Endothelial cell of hepatic sinusoid (primary cell): ENCODE results near the gene APOE.
"Not testable (repeated sequence)": the region's sequence is repeated elsewhere in the genome, so short reads cannot be mapped to it uniquely, and the experiment has no call there.

Source experiments
- in situ Hi-C: cut with HindIII; loops from 2 replicates; pipeline ENCODE4 v1.10.0; 2017; ENCODE audit warnings: low sequenced_read_pairs

Gene APOE

DNA sequence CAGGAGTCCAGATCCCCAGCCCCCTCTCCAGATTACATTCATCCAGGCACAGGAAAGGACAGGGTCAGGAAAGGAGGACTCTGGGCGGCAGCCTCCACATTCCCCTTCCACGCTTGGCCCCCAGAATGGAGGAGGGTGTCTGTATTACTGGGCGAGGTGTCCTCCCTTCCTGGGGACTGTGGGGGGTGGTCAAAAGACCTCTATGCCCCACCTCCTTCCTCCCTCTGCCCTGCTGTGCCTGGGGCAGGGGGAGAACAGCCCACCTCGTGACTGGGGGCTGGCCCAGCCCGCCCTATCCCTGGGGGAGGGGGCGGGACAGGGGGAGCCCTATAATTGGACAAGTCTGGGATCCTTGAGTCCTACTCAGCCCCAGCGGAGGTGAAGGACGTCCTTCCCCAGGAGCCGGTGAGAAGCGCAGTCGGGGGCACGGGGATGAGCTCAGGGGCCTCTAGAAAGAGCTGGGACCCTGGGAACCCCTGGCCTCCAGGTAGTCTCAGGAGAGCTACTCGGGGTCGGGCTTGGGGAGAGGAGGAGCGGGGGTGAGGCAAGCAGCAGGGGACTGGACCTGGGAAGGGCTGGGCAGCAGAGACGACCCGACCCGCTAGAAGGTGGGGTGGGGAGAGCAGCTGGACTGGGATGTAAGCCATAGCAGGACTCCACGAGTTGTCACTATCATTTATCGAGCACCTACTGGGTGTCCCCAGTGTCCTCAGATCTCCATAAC is at the start of gene APOE:
APOE (plus strand) TSS at position 360 of the 724 bp plus-strand sequence. CDS start 829 bp downstream, outside the sequence.
- in situ Hi-C loops = no loop called here

DNA sequence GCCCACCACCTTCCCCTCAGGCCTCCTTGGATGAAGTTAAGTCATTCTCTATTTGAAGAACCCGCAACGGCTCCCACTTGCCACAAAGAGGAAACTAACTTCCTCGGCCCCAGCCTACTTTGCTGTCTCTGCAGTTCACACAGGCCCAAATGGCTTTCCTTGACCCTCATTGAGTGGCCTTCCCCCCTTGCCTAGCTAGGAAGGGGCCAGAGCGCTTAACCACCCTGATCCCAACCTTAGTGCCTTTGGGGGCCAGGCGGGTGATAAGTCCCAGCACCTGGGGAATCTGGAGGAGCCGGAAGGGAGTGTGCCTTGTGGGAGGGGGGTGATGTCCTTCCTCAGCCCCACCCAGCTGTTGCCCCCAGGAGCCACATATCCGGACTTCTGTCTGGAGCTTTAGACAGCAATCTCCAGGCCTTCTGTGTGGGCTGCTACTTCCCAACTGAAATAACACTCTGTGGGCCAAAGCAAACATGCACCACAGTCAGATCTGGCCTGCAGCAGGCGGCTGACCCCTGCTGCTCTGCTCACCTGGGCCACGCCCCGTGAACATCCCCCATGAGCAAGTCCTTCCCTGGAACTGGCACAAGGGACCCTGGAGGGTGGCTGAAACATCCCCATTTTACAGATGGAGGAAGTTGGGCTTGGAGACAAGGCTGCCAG is 49.0 kb upstream of the APOE start:
- in situ Hi-C loops = no loop called here

DNA sequence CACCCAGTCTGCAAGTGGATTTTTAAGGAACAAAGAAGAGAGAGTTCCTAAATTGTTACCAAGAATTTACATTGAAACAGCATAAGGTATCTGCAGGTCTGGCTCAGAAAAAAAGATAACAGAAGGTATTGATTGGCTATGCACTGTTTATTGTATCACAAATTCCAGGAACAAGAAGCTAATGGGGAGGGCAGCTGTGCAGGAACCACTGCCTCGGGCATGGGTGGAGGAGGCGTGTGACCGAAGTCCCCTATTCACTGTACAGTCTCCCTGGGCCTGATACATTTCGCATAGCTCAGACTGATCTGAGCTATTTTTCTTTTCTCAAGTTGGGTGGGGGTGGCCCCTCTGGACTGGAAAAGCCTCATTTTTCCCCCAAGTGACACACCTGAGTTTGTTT is 47.8 kb upstream of the APOE start:
- in situ Hi-C loops = no loop called here

DNA sequence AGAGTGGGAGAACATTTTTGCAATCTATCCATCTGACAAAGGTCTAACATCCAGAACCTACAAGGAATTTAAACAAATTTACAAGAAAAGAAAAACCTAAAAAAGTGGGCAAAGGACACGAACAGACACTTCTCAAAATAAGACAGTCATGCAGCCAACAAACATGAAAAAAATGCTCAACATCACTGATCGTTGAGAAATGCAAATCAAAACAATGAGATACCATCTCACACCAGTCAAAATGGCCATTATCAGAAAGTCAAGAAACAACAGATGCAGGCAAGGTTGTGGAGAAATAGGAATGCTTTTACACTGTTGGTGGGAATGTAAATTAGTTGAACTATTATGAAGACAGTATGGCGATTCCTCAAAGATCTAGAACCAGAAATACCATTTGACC is 44.0 kb upstream of the APOE start:
- in situ Hi-C loops = not testable (repeated sequence)

DNA sequence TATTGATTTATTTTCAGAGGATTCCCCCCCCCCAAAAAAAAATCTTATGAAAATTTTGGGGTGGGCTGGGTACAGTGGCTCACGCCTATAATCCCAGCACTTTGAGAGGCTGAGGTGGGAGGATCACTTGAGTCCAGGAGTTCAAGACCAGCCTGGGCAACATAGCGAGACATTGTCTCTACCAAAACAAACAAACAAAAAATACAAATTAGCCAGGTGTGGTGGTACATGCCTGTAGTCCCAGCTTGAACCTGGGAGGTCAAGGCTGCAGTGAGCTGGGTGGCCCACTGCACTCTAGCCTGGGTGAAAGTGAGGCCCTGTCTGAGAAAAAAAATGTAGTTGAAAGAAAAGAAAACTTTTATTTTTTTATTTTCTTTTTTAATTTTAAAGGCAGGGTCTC is 41.6 kb upstream of the APOE start:
- in situ Hi-C loops = no loop called here

DNA sequence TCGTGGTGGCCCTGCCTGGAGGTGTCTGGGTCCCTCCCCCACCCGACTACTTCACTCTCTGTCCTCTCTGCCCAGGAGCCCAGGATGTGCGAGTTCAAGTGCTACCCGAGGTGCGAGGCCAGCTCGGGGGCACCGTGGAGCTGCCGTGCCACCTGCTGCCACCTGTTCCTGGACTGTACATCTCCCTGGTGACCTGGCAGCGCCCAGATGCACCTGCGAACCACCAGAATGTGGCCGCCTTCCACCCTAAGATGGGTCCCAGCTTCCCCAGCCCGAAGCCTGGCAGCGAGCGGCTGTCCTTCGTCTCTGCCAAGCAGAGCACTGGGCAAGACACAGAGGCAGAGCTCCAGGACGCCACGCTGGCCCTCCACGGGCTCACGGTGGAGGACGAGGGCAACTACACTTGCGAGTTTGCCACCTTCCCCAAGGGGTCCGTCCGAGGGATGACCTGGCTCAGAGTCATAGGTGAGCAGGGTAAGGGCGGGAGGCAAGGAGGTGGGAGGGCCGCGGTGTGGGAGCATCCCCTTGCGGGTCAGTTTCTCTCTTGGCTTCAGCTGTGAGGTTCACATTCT is 40.3 kb upstream of the APOE start:
- in situ Hi-C loops = no loop called here

DNA sequence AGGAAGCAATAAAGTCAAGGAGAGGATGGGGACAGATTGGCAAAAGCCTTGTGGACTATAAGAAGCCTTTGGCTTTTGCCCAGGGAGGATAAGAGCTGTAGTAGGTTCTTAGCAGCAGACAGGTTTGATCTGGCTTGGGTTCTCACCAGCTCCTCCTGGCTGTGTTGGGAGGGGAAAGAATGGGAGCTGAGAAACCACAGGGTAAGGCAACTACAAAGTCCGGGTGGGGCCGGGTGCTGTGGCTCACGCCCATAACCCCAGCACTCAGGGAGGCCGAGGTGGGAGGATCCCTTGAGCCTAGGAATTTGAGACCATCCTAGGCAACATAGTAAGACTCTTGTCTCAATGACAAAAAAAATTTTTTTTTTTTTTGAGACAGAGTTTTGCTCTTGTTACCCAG is 38.9 kb upstream of the APOE start:
- in situ Hi-C loops = no loop called here

DNA sequence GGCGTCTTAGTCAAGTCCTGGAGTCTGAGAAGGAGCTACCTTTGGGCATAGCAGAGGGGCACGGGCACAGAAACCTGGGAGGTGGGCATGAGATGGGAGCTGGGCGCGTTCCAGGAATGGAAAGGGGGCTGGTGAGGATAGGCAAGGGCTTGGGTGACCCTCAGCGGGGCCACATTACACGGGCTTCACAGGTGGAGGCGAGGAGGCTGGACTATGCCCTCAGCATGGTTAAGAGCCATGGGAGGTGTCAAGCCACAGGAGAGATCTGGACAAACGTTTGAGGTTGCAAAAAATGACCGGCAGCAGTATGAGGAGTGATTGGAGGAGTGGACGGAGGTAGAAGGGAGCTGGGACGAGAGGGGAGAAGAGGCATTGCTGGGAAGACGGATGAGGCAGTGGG is 38.0 kb upstream of the APOE start:
- in situ Hi-C loops = no loop called here

DNA sequence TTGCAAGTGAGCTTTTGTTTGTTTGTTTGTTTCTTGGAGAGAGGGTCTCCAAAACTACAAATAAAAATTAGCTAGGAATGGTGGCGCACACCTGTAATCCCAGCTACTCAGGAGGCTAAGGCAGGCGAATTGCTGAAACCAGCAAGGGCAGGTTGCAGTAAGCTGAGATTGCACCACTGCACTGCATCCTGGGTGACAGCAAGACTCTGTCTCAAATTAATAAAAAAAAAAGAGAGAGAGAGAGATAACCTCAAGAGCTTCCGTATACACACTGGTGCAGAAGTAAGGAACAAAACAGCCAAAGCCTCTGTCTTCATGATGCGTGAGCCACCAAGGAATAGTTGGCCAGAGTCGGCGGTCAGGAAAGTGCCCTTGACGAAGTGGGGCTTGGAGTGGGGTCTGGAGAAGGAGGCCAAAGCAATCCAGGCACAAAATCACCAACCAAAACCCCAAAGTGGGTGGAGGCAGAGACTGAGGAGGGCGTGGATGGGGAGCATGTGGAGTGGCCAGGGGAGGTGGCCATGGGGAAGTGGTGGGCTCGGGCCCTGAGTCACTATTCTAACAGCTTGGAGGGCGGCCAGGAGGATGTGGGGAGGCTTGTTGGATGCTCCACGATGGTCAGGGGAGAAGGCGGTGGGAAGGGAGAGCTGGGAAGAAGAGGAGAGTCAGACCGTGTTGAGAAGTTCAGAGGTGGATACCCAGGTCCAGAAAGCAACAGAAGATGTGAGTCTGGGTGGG is 35.7 kb upstream of the APOE start:
- in situ Hi-C loops = no loop called here

DNA sequence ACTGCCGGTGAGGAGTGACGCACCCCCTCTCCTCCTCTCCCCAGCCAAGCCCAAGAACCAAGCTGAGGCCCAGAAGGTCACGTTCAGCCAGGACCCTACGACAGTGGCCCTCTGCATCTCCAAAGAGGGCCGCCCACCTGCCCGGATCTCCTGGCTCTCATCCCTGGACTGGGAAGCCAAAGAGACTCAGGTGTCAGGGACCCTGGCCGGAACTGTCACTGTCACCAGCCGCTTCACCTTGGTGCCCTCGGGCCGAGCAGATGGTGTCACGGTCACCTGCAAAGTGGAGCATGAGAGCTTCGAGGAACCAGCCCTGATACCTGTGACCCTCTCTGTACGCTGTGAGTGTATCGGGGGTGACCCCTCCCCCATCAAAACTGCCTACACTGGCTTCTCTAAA is 33.8 kb upstream of the APOE start:
- in situ Hi-C loops = no loop called here

DNA sequence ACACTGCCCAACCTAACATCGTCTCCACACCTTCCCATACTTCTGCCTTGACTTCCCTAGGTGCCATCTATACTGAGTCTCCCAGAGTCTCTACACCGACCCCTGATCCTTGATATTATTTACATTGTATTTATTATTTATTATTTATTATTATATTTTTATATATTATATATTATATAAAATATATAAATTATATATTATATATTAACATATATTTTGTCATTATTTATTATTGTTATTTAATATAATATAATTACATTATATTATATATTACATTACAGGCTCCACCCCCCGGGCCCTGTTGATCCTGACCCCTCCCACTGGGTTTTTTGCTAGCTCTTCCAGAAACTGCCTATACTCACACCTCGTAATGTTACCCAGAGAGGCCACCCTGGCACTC is 32.9 kb upstream of the APOE start:
- in situ Hi-C loops = no loop called here

DNA sequence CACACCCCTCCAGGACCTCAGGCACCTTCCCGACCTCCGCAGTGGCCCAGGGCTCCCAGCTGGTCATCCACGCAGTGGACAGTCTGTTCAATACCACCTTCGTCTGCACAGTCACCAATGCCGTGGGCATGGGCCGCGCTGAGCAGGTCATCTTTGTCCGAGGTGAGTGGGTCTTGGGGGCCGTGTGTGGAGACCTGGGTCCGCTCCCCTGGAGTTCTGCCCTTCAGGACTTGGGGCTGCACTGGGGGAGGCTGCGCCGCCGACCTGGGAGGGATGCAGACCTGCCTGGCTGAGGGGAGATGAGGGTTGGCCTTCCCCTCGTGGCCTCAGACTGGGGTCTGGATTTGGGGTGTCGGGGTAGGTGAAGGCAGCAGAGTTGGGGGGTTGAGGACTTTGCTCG is 31.3 kb upstream of the APOE start:
- in situ Hi-C loops = no loop called here

DNA sequence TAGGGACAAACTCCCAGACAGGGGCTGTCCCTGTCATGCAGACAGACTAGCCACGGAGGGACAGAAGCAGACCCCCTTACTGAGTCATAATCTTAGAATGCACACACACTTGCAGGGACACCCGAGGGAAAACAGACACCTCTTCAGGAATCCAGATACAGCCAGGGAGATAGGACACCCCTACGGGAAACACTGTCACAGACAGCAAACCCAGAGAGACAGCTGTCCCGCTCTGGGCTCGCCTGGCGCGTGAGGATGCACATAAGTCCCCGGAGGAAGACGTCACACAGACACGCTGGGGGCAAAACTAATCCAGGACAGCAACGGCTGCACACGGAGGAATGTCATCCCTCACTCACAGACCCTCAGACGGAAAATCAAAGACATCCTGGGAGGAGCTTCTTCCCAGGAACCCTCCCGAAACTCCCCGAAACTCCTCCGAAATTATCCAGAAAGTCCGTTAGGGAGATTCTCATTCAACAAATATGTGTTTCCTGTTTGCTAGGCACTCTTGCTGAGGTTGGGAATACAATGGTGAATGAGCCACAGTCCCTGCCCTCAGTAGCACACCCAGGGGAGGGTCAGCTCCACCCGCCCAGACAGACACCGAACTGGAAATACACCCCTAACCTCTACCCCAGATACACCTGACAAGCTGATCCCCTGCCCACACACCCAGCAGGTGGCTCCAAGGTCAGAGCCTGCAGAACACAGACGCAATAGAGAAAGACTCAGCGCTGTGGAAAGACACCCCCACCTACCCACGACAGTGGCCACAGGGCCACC is 29.7 kb upstream of the APOE start:
- in situ Hi-C loops = no loop called here

DNA sequence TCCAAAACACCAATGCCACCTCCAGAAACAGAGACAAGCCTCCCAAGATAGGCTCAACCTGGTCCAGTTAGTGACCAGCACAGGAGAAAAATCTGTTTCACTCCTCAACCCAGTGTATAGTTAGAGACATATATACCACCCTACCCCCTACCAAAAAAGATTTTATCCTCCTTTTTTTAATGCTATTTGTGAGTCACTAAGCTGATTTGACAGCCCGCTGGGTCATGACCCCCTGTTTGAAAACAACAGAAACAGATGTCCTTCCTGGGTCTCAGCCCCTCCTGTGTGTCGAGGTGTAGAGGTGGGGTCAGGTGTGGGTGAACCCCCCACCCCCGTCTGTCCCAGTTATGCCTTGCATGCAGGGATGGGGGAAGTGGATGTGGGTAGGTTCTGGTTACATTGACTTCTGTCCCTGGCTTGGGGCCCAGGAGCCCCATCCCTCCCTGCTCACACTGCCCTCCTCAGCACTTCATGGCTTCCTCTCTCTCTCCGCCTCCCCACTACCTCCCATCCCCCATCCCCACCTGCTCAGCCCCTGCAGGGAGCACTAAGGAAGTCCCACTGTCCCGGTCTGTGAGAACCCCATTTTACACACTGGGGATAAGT is 28.6 kb upstream of the APOE start:
- in situ Hi-C loops = no loop called here

DNA sequence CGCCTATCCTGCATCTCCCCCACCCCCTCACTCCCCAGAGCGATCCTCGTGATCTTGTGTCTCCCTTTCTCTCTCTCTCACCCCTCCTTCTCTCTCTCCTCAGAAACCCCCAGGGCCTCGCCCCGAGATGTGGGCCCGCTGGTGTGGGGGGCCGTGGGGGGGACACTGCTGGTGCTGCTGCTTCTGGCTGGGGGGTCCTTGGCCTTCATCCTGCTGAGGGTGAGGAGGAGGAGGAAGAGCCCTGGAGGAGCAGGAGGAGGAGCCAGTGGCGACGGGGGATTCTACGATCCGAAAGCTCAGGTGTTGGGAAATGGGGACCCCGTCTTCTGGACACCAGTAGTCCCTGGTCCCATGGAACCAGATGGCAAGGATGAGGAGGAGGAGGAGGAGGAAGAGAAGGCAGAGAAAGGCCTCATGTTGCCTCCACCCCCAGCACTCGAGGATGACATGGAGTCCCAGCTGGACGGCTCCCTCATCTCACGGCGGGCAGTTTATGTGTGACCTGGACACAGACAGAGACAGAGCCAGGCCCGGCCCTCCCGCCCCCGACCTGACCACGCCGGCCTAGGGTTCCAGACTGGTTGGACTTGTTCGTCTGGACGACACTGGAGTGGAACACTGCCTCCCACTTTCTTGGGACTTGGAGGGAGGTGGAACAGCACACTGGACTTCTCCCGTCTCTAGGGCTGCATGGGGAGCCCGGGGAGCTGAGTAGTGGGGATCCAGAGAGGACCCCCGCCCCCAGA is 27.3 kb upstream of the APOE start:
- in situ Hi-C loops = no loop called here

DNA sequence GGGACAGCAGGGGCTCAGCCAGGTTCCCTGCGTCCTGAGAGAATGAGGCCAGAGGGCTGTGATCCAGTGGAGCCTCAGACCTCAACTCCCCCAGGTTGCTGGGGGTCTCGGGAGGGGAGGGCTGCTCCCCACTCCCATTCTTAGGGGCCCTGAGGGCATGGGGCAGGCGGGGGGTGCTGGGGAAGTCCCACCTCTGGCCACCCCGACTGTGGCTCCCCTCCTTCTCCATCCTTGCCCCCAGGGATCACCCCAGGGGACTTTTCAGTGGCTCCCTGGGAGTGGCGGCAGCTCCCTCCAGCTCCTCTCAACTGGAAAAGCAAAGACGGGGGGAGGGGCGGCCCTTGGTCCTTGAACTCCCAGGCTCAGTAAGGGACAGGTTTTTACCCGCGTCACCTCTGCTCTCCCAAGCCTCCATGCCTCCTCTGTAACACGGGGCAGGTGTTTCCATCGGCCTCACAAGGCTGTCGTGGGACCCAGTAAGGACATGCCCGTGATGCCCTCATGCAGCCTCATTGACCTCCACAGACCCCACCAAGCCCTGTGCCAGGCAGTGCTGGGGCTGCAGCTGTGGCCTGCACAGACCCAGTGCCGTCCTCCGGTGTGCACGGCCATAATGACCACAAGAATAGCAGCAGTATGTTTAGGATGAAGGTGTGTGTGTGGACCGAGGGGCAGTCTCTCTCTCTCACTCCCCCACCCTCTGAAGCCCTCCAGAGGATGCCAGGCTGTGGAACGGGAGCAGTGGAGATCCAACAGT is 26.1 kb upstream of the APOE start:
- in situ Hi-C loops = no loop called here

DNA sequence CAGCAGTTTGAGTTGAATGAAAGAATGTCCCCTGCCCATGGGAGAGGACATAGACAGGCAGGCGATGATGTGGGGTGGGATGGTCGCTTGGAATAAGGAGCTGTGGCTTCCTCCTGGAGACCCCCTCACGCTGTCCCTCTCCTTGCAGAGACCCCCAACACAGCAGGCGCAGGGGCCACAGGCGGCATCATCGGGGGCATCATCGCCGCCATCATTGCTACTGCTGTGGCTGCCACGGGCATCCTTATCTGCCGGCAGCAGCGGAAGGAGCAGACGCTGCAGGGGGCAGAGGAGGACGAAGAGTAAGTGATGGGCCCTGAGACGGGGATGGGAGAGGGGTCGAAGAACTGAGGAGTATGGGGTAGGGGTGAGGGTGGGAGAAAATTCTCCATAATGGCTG is 23.5 kb upstream of the APOE start:
- in situ Hi-C loops = no loop called here

DNA sequence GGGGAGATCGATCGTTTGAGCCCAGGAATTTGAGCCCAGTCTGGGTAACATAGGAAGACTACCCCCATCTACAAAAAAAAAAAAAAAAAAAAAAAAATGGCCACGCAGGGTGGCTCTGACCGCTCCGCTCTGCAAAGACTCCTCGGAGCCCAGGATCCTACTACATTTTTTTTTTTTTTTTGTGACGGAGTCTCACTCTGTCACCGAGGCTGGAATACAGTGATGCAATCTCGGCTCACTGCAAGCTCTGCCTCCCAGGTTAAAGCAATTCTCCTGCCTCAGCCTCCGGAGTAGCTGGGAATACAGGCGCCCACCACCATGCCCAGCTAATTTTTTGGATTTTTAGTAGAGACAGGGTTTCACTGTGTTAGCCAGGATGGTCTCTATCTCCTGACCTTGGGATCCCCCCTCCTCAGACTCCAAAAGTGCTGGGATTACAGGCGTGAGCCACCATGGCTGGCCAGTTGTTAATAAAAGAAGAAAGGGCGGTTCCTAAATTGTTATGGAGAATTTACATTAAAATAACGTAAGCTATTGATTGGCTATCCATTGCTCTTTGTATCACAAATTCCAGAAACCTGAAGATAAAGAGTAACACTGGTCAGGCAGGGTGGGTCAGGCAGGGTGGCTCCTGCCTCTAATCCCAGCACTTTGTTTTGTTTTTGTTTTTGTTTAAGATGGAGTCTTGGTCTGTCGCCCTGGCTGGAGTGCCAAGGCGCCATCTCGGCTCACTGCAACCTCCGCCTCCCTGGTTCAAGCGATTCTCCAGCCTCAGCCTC is 22.8 kb upstream of the APOE start:
- in situ Hi-C loops = not testable (repeated sequence)
